ENCODE data around the gene GARNL3.
A peak's percentile ranks its signal among the peaks of the same experiment; 100 is the strongest.

Gene GARNL3

DNA sequence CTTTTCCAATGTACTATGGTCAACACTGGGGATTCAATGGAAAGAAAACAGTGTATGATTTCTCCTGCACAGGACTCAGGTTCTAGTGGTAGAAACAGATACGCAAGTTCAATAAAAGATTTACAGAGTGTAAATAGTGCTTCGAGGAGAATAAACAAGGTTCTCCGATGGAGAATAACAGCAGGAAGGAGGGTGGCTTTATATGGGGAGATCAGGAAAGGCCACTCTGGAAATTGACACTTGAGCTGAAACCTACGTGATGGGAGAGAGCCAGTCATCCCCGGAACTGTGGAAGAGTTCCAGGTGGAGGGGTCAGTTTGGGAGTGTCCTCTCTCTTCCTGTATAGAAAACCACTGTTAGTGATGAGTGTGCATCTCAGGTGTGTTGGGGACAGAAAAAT is 65.9 kb downstream of the GARNL3 start:
- H3K4me3 ChIP-seq (replicated peaks; ENCODE audit: insufficient read depth, low read length) = no peak overlapping the region
- TF ChIP-seq, protein P1, sequence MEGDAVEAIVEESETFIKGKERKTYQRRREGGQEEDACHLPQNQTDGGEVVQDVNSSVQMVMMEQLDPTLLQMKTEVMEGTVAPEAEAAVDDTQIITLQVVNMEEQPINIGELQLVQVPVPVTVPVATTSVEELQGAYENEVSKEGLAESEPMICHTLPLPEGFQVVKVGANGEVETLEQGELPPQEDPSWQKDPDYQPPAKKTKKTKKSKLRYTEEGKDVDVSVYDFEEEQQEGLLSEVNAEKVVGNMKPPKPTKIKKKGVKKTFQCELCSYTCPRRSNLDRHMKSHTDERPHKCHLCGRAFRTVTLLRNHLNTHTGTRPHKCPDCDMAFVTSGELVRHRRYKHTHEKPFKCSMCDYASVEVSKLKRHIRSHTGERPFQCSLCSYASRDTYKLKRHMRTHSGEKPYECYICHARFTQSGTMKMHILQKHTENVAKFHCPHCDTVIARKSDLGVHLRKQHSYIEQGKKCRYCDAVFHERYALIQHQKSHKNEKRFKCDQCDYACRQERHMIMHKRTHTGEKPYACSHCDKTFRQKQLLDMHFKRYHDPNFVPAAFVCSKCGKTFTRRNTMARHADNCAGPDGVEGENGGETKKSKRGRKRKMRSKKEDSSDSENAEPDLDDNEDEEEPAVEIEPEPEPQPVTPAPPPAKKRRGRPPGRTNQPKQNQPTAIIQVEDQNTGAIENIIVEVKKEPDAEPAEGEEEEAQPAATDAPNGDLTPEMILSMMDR (IDR thresholded peaks at IDR 0.05; ENCODE audit: insufficient read depth, low read length) = no peak
- no peak for TF ChIP-seq SPI1 (IDR thresholded peaks at IDR 0.05; ENCODE audit: borderline replicate concordance, low read depth)
- TF ChIP-seq, protein P2, sequence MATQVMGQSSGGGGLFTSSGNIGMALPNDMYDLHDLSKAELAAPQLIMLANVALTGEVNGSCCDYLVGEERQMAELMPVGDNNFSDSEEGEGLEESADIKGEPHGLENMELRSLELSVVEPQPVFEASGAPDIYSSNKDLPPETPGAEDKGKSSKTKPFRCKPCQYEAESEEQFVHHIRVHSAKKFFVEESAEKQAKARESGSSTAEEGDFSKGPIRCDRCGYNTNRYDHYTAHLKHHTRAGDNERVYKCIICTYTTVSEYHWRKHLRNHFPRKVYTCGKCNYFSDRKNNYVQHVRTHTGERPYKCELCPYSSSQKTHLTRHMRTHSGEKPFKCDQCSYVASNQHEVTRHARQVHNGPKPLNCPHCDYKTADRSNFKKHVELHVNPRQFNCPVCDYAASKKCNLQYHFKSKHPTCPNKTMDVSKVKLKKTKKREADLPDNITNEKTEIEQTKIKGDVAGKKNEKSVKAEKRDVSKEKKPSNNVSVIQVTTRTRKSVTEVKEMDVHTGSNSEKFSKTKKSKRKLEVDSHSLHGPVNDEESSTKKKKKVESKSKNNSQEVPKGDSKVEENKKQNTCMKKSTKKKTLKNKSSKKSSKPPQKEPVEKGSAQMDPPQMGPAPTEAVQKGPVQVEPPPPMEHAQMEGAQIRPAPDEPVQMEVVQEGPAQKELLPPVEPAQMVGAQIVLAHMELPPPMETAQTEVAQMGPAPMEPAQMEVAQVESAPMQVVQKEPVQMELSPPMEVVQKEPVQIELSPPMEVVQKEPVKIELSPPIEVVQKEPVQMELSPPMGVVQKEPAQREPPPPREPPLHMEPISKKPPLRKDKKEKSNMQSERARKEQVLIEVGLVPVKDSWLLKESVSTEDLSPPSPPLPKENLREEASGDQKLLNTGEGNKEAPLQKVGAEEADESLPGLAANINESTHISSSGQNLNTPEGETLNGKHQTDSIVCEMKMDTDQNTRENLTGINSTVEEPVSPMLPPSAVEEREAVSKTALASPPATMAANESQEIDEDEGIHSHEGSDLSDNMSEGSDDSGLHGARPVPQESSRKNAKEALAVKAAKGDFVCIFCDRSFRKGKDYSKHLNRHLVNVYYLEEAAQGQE (IDR thresholded peaks at IDR 0.05; ENCODE audit: insufficient replicate concordance, low read depth) = no peak
- no peak for TF ChIP-seq GABPA (IDR thresholded peaks at IDR 0.05; ENCODE audit: low read depth)
- H3K27ac ChIP-seq (replicated peaks) = no peak overlapping the region
- DNase-seq (ENCODE audit: low read depth in 1 of 2, low spot score in 1 of 2) = no peak
- no peaks in the 10 kb centered on the region for H3K27me3 ChIP-seq (ENCODE audit: insufficient read depth, poor library complexity, severe bottlenecking)

DNA sequence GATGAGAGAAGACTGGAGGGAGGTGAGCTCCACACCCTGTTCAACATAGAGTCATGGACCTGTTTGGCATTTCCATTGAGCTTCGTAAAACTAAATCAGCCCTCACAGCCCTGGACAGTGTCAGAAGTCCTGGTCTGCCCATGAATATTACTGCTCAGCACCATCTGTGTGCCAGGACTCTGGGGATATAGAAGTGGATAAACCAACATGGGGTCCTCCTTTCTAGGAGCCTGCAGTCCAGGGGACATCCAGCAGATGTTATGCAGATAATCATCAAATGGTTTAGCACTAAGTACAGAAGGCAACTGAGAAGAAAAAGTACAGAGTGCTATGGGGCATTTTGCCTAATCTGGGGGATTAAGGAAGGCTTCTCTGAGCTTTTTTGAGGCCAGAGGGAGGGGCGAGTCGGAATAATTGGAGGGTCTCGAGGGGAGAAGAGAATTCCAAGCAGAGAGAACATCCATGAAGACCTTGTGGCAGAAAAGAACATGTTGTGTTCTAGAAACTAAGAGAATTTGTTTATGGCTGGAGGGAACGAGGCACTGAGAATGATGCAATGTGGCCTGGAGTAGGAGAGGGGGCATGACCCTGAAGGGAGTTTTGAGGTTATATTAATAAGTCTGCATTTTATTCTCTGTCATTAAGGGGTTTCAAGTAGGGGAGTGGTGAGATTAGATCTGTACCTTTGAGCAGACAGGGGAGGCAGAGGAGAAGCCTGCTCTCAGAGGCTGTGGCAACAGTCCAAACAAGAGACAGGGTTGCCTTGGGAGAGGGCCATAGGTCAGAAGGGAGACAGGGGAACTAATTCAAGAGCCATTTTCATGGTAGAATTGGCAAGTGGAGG is 68.9 kb downstream of the GARNL3 start:
- no peak for DNase-seq (ENCODE audit: low read depth in 1 of 2, low spot score in 1 of 2)
- Histone ChIP-seq H3K27ac (replicated peaks) (no peak overlapping the region), H3K4me3 (replicated peaks; ENCODE audit: insufficient read depth, low read length) (no peak overlapping the region), H3K27me3 (ENCODE audit: insufficient read depth, poor library complexity, severe bottlenecking) (no peaks in the 10 kb centered on the region)
- no peak for TF ChIP-seq POLR2AphosphoS5 (IDR thresholded peaks at IDR 0.05; ENCODE audit: low read depth)
- TF ChIP-seq GABPA (IDR thresholded peaks at IDR 0.05; ENCODE audit: low read depth) = no peak
- no peak for TF ChIP-seq SPI1 (IDR thresholded peaks at IDR 0.05; ENCODE audit: borderline replicate concordance, low read depth)
- TF ChIP-seq, protein P1 (IDR thresholded peaks at IDR 0.05; ENCODE audit: insufficient read depth, low read length) = no peak
- TF ChIP-seq, protein P2 (IDR thresholded peaks at IDR 0.05; ENCODE audit: insufficient replicate concordance, low read depth) = no peak

GRCh38 chr9:127334725-127335124 is 70.2 kb downstream of the GARNL3 start:
- H3K27ac ChIP-seq (replicated peaks) = no peak overlapping the region
- H3K4me3 ChIP-seq (replicated peaks; ENCODE audit: insufficient read depth, low read length) = no peak overlapping the region
- peak; percentile 12; the same call in 1 of the 2 replicates for TF ChIP-seq SPI1 (IDR thresholded peaks at IDR 0.05; ENCODE audit: borderline replicate concordance, low read depth)
- TF ChIP-seq, protein P1 (IDR thresholded peaks at IDR 0.05; ENCODE audit: insufficient read depth, low read length) = no peak
- no peaks in the 10 kb centered on the region for H3K27me3 ChIP-seq (ENCODE audit: insufficient read depth, poor library complexity, severe bottlenecking)
- DNase-seq (ENCODE audit: low read depth in 1 of 2, low spot score in 1 of 2) = no peak

Measured in HL-60 (cell line).